Motor neuron (in vitro differentiated cells): ENCODE results near the gene USP6. TPM values are rescaled to one million over a fixed set of nuclear protein-coding genes. Genes with fewer than 3 reads are reported as not detected.

Experiments used
- total RNA-seq, 8 experiments: library from RNA; unstranded; fragments of 300-600 nt; gene quantifications; 2 replicates each; pipeline versions ENCODE4 v1.2.3 to v1.2.4, GENCODE V29; 2022

USP6 gene
- total RNA-seq, 8 experiments from 2014 or later: 0.17 to 1.00 (median 0.47) TPM

Other genes with a start within 250 kb of the USP6 start
- 10 to 100 TPM in 2 of 8 experiments, 1 to 10 TPM in 5, under 1 TPM in 1; 0.36 to 21.3 (median 3.4) TPM for gene C17orf107, start 216.5 kb upstream of the USP6 start, total RNA-seq
- gene CHRNE, start 212.9 kb upstream of the USP6 start, total RNA-seq: 1 to 10 TPM in 3 of 8 experiments, under 1 TPM in 5; 0.21 to 2.3 (median 0.57) TPM
- gene GP1BA, start 183.8 kb upstream of the USP6 start, total RNA-seq: 1 to 10 TPM in 4 of 8 experiments, under 1 TPM in 4; 0.58 to 3.5 (median 0.94) TPM
- gene SLC25A11, start 176.0 kb upstream of the USP6 start, total RNA-seq: 100 to 1,000 TPM in 1 of 8 experiments, 10 to 100 TPM in 7; 36.1 to 100 (median 51.0) TPM
- gene RNF167, start 175.8 kb upstream of the USP6 start, total RNA-seq: 100 to 1,000 TPM in 3 of 8 experiments, 10 to 100 TPM in 5; 74.1 to 109 (median 89.5) TPM
- gene PFN1, start 167.5 kb upstream of the USP6 start, total RNA-seq: 100 to 1,000 TPM; 143 to 541 (median 257) TPM
- 10 to 100 TPM in 6 of 8 experiments, 1 to 10 TPM in 2; 5.4 to 36.5 (median 14.9) TPM for gene ENO3, start 164.9 kb upstream of the USP6 start, total RNA-seq
- gene SPAG7, start 148.2 kb upstream of the USP6 start, total RNA-seq: 100 to 1,000 TPM in 1 of 8 experiments, 10 to 100 TPM in 7; 62.9 to 128 (median 87.9) TPM
- 10 to 100 TPM in 4 of 8 experiments, 1 to 10 TPM in 4; 6.2 to 36.9 (median 10.6) TPM for gene CAMTA2, start 128.4 kb upstream of the USP6 start, total RNA-seq
- 1 to 10 TPM in 3 of 8 experiments, under 1 TPM in 5; 0.54 to 2.4 (median 0.78) TPM for gene INCA1, start 118.5 kb upstream of the USP6 start, total RNA-seq
- 10 to 100 TPM in 4 of 8 experiments, 1 to 10 TPM in 4; 3.9 to 76.4 (median 16.4) TPM for gene KIF1C, start 118.1 kb upstream of the USP6 start, total RNA-seq
- 1 to 10 TPM in 1 of 8 experiments, under 1 TPM in 7; 0.05 to 1.6 (median 0.38) TPM for gene SLC52A1, start 80.6 kb upstream of the USP6 start, total RNA-seq
- 1 to 10 TPM in 5 of 8 experiments, under 1 TPM in 3; 0.22 to 8.5 (median 1.6) TPM for gene ZFP3, start 37.6 kb upstream of the USP6 start, total RNA-seq
- 10 to 100 TPM in 7 of 8 experiments, 1 to 10 TPM in 1; 6.0 to 22.3 (median 16.1) TPM for gene ZNF232, start 4.2 kb upstream of the USP6 start, total RNA-seq
- 10 to 100 TPM in 7 of 8 experiments, 1 to 10 TPM in 1; 9.5 to 18.9 (median 14.0) TPM for gene ZNF594, start 75.8 kb downstream of the USP6 start, total RNA-seq
- gene SCIMP, start 118.8 kb downstream of the USP6 start, total RNA-seq: 1 to 10 TPM in 1 of 8 experiments, under 1 TPM in 6, not detected in 1; 0.21 to 1.2 (median 0.43) TPM
- 10 to 100 TPM; 38.5 to 65.4 (median 47.4) TPM for gene RABEP1, start 166.3 kb downstream of the USP6 start, total RNA-seq